ENCODE data around the gene LTBP2. TPM values are rescaled to one million over a fixed set of nuclear protein-coding genes. Genes with fewer than 3 reads are reported as not detected.

LTBP2 gene
- total and polyA plus RNA-seq, 2 of the 13 experiments (the other 11 are each of a cell fraction or from before 2014, with no cell fraction given): 0.20 to 0.41 TPM

DNA sequence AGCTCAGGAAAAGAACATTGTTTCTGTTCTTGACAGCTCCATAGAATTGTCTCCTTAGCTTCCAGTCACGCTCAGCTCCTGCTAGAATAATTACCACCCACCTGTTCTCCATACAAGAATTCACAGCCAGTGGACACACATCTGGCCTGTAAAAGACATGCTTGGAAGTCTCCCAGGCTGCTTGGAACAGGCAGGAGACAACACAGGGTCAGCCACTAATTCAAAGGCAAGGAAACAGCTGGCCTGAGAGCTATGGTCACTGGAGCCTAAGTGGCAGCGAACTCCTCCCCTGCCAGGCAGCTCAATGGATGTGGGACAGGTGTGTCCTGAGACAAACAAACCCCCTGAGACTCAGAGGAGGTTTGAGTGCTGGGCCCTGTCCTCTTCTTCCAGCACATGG, 22.9 kb upstream of the LTBP2 start:
- TF ChIP-seq ZNF629 (CRISPR knock-in tag; conservative IDR thresholded peaks at IDR 0.05): no peak
- no peak for TF ChIP-seq TCF7L2 (IDR thresholded peaks at IDR 0.05; ENCODE audit: low read depth, low read length)
- no peak for TF ChIP-seq TRIM24 (CRISPR knock-in tag; IDR thresholded peaks at IDR 0.05)
- no peak for TF ChIP-seq ZNF382 (CRISPR knock-in tag; IDR thresholded peaks at IDR 0.05; ENCODE audit: borderline replicate concordance)
- Histone ChIP-seq H3K27ac (ENCODE audit: extremely low read length, insufficient read depth, low read length) (no peak overlapping the region), H3K9ac (ENCODE audit: insufficient read depth, low read depth, low read length) (no peak overlapping the region), H3K4me2 (ENCODE audit: low read depth, low read length) (no peak overlapping the region), H3K9me3 (ENCODE audit: low read length) (no peaks in the 10 kb centered on the region), H3K36me3 (replicated peaks in 1 of 2; ENCODE audit: control insufficient read depth in 1 of 2, insufficient read depth in 2 of 2, low read length in 2 of 2) (no peaks in the 10 kb centered on the region), H3K79me2 (ENCODE audit: insufficient read depth, low read length) (no peaks in the 10 kb centered on the region), H2AFZ (ENCODE audit: low read length) (no peak overlapping the region), H3K4me3 (replicated peaks in 1 of 3; ENCODE audit: insufficient read depth in 1 of 3, low read depth in 2 of 3, low read length in 3 of 3) (no peak overlapping the region), H4K20me1 (ENCODE audit: insufficient read depth, low read length) (no peaks in the 10 kb centered on the region), H3K4me1 (ENCODE audit: insufficient read depth, low read length) (peaks cover 62% of the 10 kb centered on the region), H3K27me3 (ENCODE audit: control insufficient read depth in 1 of 2, insufficient read depth in 2 of 2, low read length in 2 of 2) (no peaks in the 10 kb centered on the region; a peak in 1 of 5 replicates)
- 67% methylated on average over 1 of the region's 2 CpGs for WGBS (ENCODE audit: low lambda C conversion rate)
- no peak for DNase-seq (ENCODE audit: low spot score)
- in situ Hi-C loops (cut with HindIII; ENCODE audit: extremely low pct_ligation_motif_present, low pct_unique_long_range_greater_than_20kb): no loop called here
- ChIA-PET CTCF (ENCODE audit: low intra/inter-chr PET ratio, low total read pairs) (no interaction called here), POLR2A (interaction anchor here (1.1 kb wide), 1 partner anchor 16 kb away, joined by 5 read pairs; no protein-coding TSS in a partner anchor)
- intact Hi-C loops (cut with micrococcal nuclease; ENCODE audit: unreplicated experiment): no loop called here
- BruUV-seq (replicated peaks): no TSS peak
- ATAC-seq: no peak
- no peak for FAIRE-seq

- ATAC-seq: no peak
- H3K4me3 ChIP-seq (replicated peaks in 1 of 3; ENCODE audit: insufficient read depth in 1 of 3, low read depth in 2 of 3, low read length in 3 of 3): no peak overlapping the region
- intact Hi-C loops (cut with micrococcal nuclease; ENCODE audit: unreplicated experiment) (no loop called here), in situ Hi-C loops (cut with HindIII; ENCODE audit: extremely low pct_ligation_motif_present, low pct_unique_long_range_greater_than_20kb) (no loop called here)
- H2AFZ ChIP-seq (ENCODE audit: low read length): no peak overlapping the region
- no peak for FAIRE-seq
- no peaks in the 10 kb centered on the region for H3K9me3 ChIP-seq (ENCODE audit: low read length)
- no peak overlapping the region for H3K4me2 ChIP-seq (ENCODE audit: low read depth, low read length)
- TF ChIP-seq, protein P1, sequence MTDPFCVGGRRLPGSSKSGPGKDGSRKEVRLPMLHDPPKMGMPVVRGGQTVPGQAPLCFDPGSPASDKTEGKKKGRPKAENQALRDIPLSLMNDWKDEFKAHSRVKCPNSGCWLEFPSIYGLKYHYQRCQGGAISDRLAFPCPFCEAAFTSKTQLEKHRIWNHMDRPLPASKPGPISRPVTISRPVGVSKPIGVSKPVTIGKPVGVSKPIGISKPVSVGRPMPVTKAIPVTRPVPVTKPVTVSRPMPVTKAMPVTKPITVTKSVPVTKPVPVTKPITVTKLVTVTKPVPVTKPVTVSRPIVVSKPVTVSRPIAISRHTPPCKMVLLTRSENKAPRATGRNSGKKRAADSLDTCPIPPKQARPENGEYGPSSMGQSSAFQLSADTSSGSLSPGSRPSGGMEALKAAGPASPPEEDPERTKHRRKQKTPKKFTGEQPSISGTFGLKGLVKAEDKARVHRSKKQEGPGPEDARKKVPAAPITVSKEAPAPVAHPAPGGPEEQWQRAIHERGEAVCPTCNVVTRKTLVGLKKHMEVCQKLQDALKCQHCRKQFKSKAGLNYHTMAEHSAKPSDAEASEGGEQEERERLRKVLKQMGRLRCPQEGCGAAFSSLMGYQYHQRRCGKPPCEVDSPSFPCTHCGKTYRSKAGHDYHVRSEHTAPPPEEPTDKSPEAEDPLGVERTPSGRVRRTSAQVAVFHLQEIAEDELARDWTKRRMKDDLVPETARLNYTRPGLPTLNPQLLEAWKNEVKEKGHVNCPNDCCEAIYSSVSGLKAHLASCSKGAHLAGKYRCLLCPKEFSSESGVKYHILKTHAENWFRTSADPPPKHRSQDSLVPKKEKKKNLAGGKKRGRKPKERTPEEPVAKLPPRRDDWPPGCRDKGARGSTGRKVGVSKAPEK (CRISPR knock-in tag; IDR thresholded peaks at IDR 0.05; ENCODE audit: borderline replicate concordance): no peak
- TF ChIP-seq RNF2 (conservative IDR thresholded peaks at IDR 0.05; ENCODE audit: low read depth) (no peak), MIER3 (CRISPR knock-in tag; IDR thresholded peaks at IDR 0.05; ENCODE audit: borderline replicate concordance) (no peak), PCBP2 (optimal IDR thresholded peaks at IDR 0.05; ENCODE audit: low read depth, low read length, poor library complexity, severe bottlenecking) (no peak), ZNF75D (CRISPR knock-in tag; IDR thresholded peaks at IDR 0.05; ENCODE audit: borderline replicate concordance) (no peak)
- H4K20me1 ChIP-seq (ENCODE audit: insufficient read depth, low read length): no peaks in the 10 kb centered on the region
- POLR2A ChIA-PET: interaction anchor here (1.1 to 1.9 kb wide), 2 partner anchors 16 to 17 kb away, joined by 5 to 14 read pairs; no protein-coding TSS in a partner anchor
- H3K27ac ChIP-seq (ENCODE audit: extremely low read length, insufficient read depth, low read length): no peak overlapping the region
- BruUV-seq (replicated peaks): no TSS peak
- peaks cover 63% of the 10 kb centered on the region for H3K4me1 ChIP-seq (ENCODE audit: insufficient read depth, low read length)
- H3K79me2 ChIP-seq (ENCODE audit: insufficient read depth, low read length): no peaks in the 10 kb centered on the region
- no peaks in the 10 kb centered on the region; a peak in 1 of 5 replicates for H3K27me3 ChIP-seq (ENCODE audit: control insufficient read depth in 1 of 2, insufficient read depth in 2 of 2, low read length in 2 of 2)
- CTCF ChIA-PET (ENCODE audit: low intra/inter-chr PET ratio, low total read pairs): no interaction called here
- no peaks in the 10 kb centered on the region for H3K36me3 ChIP-seq (replicated peaks in 1 of 2; ENCODE audit: control insufficient read depth in 1 of 2, insufficient read depth in 2 of 2, low read length in 2 of 2)
- H3K9ac ChIP-seq (ENCODE audit: insufficient read depth, low read depth, low read length): no peak overlapping the region
- DNase-seq (ENCODE audit: low spot score): no peak
- WGBS (ENCODE audit: low lambda C conversion rate): 89% methylated on average over 1 of the region's 1 CpG
Observed at GRCh38 chr14:74634481-74634880, 22.4 kb upstream of the LTBP2 start.

Data from HepG2 (cell line).